SIG-M5 treated with dmso at 0.1 percent for 504 hours (cell line): Measurements from ENCODE around the gene JSRP1.

ENCODE experiments used
- DNase-seq: peaks from one replicate; lab custom pipeline; 2025; ENCODE audit not compliant: unreplicated experiment; lab: John Stamatoyannopoulos, UW

Gene JSRP1, protein sequence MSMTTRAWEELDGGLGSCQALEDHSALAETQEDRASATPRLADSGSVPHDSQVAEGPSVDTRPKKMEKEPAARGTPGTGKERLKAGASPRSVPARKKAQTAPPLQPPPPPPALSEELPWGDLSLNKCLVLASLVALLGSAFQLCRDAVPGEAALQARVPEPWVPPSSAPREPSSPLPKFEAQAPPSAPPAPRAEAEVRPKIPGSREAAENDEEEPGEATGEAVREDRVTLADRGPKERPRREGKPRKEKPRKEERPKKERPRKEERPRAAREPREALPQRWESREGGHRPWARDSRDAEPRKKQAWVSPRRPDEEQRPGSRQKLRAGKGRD

DNA sequence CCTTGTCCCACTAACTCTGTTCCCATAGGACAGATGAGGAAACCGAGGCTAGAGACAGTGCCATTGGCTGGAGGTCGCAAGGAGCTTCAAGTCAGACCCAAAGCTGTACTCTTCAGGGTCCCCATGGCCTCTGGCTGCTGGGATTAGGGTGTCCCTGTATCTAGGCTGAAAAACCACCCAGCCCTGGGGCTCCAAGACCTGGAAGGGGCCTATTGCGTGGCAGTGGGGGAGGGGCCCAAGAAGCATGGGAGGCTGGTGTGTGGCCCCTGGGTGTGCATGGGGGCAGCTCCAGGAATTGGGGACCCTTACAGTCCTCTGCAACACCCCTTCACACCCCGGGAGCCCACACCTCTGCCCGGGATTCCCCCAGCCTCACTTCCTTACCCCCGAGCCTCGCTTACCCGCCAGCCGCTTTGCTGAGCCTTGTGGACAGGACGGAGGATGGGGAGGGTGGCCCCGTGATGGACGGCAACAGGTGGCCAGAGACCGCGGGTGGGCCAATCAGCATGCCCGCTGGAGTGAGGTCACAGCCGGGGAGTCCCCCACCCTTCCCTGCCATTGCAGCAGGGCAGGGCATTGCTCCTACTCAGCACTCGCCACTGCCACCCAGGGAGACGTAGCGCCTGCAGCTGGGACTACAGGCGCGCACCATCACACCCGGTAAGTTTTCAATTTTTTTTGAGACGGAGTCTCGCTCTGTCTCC is at the start of gene JSRP1:
Gene JSRP1 (minus strand): TSS at position 436 of the 704 bp plus-strand sequence. CDS start 1,103 bp downstream, outside the sequence.
- no peak for DNase-seq

DNA sequence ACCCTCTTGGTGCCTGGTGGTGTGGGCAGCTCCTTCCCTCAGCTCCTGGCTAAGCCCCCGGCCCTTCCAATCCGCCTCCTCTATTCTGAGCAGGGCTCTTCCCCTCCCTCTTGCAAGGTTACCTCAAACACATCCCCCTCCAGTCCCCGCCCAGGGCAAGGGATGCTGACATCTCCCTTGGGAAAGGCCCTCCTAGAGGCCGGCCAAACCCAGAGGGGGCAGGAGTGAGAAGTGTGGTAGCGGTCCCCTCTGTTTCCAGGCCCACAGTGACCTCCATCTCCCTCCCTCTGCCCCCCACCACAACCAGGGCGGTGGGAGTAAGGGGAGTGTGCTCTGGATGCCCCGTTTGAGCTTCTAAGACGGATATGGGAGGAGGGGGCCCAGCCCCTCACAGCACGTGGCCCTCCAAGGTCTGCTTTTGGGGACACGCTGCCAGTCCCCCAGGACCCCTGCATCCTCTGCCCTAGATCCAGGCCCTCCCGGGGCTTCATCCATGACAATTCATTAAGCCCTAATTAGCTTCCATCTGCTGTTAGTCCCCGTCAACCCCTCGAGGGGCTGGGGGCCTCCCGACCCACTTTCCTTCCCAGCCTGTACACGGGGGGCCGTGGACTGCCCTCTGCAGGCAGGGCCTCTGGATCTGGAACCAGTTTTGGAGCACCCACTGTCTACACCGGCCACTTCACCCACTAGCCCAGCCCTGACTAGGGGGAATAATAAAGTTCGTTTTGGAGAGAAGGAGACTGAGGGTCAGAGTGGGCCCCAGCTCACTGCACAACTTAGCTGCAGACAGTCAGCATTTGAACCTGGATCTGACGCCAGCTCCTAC is 49.4 kb upstream of the JSRP1 start:
- DNase-seq = no peak

DNA sequence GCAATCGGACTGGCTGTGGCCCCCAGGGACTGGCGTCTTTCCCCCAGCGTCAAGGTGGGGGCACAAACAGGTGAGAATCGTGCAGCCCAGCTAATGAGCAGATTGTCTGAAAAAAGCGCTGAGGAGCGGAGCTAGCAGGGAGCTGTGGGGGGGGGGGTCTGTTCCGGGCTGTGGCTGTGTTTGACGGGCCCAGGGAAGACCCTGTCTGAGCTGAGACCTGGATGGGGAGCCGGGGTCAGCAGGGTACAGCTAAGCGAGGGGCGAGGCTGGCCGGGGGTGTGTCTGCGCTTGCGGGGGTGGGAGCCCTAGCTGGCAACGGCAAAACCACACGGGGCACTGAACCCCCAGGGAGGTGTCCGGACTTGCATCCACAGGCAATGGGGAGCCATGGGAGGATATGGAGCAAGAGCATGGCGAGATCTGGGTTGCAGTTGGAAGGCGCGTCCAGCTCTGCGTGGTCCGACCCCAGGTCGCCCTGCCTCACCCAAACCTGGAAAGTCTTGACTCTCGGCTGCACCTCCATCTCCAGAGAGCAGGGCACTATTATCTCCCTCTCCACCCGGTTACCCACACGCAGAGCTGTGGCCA is 47.1 kb upstream of the JSRP1 start:
- DNase-seq = no peak

DNA sequence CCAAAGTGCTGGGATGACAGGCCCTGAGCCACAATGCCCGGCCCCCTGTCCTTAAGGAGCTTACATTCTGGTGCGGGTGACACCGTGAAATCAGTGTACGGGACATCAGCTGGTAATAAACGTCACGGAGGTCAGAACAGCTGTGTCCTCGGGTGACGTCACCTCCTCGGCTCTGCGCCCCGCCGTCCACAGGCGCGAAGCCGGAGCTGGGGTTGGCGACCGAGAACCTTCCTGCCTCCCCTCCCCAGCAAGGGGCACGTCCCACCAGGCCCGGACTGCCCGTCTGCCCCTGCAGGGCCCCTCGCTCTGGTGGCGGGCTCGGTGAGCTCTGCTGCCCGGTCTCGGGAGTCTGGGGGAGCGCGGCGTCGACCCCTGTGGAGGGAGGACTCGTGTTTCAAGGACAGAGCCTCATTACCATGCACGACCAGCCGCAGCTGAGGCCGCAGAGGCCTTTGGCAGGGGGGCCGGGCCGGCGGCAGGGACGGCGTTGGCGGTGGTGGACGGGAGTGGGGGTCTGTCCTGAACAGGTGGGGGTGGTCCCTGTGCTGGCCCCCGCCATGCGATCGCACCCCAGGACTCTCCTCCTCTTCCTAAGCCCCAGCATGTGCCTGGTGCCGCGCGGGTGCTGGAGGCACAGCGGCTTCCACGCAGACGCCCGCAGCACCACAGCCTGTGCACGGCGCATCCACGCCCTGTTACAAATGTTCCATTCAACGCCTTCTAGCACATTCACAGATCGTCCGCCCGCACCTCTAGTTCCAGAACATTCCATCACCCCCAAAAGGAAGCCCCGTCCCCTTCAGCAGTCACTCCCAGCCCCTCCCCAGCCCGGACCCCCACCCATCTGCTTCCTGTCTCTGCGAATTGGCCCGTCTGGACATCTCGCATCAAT is 46.3 kb upstream of the JSRP1 start:
- no peak for DNase-seq

DNA sequence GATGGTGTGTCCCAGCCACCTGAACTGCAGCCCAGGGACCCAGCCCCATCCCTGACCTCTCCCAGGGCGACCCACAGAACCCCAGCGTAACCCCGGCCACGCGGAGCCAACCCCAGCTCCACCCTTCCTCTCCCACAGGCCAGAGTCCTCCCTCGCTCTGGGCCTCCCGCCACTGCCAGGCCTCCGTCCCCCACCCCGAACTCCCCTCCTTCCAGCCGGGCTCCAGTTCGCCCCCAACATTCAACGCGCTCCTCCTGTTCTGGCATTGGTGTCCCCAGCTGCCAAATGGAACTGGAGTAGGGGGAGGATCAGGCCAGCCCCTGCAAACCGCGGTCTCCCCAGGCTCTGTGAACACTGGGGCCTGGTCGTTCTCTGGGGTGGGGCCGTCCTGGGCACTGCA is 44.3 kb upstream of the JSRP1 start:
- no peak for DNase-seq

DNA sequence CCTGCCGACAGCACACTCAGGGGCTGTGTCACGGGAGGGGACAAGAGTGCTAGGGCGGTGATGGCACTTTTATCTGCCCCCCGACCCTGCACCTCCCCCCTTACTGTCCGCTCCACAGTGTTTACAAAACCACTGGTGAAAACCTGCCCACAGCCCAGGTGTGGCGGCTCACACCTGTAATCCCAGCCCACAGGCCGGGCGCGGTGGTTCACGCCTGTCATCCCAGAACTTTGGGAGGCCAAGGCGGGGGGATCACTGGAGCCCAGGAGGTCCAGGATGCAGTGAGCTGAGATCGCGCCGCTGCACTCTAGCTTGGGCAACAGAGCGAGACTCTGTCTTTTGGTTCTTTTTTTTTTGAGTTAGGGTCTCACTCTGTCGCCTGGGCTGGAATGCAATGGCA is 39.9 kb upstream of the JSRP1 start:
- DNase-seq = no peak

DNA sequence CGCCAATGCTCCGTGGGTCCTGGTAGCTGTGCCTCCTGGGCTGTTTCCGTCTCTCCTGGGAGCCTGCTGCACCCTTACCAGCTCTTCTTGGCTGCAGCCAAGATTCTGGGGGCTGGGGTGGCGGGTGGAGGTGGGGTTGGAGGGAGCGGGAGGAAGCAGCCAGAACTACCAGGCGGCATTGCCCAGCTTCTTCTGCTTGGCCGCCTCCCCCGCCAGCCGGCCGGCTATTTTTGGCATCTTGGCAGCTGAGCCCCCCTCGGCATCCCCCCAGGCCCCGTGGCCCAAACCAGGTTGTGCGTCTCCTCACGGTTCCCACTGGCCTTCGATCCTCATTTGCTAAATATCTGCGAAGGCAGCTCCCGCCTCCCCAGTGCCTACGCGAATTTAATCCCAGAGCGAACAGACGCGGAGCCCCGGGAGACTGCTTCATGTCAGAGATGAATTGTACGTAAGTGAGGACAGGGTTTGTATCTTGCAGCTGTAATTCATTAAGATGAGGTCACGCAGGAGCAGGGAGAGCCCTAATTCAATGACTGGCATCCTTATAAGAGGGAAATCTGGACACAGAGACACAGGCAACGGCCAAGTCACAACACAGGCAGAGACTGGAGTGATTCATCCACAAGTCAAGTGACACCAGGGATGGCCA is 38.6 kb upstream of the JSRP1 start:
- DNase-seq = no peak

DNA sequence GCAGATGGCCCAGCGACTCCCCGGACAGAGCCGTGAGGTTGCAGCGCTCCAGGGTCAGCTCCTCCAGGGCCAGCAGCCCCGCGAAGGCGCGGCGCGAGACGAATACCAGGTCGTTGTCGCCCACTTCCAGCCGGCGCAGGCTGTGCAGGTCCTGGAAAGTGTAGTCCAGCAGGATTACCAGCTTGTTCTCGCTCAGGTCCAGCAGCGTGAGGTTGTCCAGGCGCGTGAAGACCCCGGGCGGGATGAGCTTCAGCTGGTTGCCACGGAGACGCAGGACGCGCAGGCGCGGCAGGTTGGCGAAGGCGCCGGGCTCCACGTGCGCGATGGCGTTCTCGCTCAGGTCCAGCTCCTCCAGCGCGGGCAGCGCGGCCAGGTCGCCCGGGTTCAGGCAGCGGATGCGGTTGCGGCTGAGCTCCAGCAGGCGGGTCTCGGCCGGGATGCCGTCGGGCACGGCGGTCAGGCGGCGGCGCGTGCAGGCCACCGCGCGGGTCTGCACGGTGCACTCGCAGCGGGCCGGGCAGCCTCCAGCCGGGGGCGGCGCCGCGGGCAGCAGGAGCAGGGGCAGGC is 35.1 kb upstream of the JSRP1 start:
- DNase-seq = no peak

DNA sequence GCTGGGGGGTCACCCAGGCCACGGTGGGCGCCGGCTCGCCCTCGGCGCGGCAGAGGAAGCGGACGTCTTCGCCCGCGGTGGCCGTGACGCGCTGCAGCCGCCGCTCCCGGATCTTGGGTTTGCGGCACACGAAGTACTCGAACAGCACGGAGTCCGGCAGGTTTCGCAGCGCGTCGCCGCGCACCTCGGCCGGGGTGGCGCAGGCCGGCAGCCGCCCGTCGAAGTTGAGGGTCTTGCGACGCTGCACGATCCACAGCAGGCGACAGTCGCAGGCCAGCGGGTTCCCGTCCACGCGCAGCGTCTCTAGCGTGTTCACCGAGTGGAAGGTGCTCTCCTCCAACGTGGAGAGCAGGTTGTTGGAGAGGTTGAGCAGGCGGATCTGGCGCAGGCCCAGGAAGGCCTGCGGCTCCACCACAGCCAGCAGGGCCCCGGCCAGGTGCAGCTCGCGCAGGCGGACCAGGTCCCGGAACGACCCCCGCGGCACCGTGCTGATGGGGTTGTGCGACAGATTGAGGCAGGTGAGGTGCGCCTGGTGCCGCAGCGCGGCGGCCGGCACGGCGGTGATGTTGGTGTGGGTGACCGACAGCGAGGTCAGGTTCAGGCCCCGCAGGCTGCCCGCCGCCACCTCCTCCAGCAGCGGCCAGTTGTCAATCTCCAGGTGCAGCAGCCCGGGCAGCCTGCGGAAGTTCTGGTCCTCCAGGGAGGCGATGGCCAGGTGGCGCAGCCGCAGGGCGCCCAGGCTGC is 34.4 kb upstream of the JSRP1 start:
- no peak for DNase-seq

DNA sequence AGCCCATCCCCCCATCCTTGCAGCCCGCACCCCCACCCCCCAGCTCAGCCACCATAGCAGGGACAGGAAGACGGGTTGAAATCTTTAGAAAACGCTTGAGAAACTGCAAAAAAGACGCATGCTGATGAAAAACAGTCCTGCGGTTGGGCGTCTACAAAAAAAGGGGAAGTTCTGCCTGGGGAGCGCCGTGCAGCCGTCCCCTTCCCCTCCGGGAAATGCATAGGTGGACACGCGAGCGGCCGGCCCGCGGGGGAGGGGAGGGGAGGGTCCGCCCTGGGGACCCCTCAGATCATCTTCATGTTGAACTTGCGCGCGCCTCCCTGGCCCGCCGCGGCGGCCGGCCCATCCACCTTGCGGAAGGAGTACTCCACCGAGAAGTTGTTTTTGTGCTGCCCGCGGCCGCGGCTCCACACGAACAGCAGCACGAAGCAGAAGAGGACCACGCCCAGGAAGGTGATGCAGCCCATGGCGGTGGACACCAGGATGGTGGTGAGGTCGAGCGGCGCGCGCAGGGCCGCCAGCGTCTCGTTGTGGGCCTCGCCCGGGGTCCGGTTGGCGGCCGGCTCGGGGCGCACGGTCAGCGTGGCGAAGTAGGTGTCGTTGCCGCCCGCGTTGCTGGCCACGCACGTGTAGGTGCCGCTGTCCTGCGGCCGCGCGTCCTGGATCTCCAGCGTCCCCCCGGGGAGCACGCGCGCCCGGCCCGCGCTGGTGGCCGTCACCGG is 33.7 kb upstream of the JSRP1 start:
- peak; percentile 95 for DNase-seq

DNA sequence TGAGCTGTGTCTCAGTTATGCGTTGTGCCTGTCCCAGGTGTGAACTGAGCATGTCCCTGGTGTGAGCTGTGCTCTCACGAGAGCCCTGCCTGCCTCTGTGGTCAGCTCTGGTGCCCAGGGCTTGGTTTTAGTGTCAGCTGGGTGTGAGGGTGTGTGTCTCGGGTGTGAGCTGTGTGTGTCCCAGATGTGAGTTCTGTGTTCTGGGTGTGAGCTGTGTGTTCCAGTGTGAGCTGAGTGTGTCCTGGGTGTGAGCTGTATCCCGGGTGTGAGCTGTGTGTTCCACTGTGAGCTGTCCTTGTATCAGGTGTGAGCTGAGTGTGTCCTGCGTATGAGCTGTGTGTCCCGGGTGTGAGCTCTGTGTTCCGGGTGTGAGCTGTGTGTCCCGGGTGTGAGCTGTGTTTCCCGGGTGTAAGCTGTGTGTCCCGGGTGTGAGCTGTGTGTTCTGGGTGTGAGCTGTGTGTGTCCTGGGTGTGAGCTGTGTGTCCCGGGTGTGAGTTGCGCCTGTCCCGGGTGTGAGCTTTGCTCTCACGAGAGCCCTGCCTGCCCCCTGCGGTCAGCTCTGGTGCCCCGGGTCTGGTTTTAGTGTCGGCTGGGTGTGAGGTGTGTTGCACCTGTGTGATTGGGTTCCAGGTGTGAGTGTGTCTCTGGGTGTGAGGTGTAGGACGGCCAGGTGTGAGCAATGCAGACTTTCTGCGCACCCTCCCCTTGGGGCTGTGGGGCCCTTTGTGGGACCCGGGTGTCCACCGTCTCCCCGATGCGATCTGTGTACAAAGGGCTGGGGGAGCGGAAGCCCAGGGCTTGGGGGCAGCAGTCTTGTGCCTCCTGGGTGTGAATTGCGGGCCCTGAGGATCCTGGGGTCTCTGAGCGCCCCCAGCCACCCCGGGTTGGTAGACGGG is 32.8 kb upstream of the JSRP1 start:
- no peak for DNase-seq

DNA sequence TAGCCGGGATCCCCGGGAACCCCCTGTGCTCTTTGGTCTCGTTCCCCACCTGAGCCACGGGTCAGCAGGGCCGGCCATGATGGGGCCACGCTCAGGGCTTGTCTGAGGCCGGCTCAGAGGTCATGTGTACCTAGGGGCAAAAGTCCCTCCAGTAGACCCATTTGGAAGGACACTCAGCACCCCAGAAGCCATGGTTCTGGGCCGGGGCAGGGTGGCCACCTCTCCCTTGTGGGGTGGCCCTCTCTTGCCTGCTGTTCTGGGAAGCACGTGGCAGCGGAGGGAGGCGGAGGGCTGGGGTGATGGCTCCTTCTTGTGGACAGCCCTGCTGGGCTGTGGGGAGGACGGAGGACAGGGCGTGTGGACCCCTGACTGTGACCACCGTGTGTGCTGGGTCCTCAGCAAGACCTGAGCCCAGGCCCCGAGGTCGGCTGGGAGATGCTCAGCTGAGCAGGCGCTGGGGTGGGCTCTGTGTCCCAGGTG is 32.2 kb upstream of the JSRP1 start:
- DNase-seq = no peak

DNA sequence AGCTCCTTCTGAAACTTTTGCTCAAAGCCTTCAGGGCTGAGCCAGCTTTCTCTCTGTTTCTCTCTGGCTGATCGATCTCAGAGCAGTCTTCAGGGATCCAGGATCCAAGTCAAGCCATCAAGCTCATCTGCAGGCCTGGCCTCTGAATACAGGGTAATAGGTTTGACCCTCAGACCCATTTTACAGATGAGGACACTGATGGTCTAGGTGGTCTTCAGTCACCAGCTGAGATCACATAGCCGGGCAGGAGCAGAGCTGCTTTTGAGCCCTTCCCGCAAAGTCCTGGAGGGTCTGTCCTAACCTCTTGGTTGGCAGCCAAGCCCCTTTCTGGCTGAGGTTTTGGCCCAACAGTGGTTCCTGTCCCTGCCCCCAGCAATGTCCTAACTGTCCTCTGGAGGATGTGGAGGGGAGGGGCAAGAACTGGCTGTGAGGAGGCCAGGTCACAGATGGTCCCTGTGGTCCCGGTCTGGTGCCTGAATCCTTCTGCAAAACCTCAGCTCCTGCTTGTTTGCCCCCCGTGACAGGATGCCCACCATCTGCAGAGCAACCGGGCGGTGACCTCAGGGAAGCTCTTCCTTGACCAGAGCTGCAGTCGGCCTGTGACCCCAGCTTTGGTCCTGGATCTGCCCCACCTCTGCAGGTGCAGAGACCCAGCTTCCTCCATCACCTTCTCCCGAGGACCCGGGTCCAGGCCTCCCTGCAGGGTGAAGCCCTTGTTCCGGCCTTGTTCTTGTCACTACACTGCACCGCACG is 31.5 kb upstream of the JSRP1 start:
- no peak for DNase-seq

DNA sequence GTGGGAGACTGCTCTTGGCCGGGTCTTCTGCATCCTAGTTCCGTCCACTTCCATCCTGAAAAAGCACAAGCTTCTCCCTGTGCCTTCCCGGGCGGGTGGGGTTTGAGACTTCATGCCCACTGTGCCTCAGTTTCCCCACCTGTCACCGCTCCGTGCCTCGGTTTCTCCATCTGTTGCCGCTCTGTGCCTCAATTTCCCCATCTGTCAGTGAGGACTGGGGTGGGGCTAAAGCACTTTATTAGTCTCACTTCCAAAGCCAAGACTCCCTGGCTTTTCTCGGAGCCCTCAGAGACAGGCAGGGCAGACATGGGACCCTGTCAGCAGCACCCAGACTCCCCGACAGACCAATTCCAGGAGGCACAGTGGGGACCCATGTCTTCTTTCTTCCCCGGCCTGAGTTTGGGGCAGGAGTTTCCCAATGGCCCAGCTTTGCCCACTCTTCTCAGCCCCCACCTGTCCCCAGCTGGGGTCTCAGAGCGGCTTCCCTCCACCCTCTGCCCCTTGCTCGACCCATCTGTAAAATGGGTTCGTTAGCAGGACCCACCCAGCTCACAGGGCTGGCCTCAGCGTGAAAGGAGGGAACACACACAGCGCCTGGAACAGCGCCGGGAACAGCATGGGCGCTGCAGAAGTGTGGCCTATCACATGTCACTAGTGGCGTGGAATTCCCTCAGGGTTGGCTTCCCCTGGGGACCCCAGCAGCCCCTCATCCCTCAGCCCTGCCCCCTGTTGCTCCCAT is 30.4 kb upstream of the JSRP1 start:
- DNase-seq = no peak

DNA sequence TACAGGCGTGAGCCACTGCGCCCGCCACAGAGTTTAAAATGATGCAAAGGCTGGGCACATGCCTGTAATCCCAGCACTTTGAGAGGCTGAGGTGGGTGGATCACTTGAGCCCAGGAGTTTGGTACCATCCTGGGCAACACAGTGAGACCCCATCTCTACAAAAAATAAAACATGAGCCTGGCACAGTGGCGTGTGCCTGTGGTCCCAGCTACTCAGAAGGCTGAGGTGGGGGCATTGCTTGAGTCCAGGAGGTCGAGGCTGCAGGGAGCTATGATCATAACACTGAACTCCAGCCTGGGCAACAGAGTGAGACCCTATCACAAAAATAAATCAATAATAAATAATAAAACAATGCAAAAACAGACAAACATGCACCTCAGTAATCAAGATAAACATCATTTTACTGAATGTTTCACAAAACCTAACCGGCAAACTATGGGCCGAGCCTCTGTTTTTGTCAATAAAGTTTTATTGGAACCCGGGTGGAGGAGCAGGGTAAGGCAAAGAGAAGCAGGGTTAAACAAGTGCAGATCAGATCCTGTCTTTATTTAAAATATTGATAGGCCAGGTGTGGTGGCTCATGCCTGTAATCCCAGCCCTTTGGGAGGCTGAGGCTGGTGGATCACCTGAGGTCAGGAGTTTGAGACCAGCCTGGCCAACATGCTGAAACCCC is 27.8 kb upstream of the JSRP1 start:
- DNase-seq = no peak
